Subcutaneous abdominal adipose tissue (tissue), 5 donors: Measurements from ENCODE around the gene FOXA2.

Source experiments
- H3K27ac ChIP-seq: one replicate; pipeline ENCODE4 v1.7.0; 2013; ENCODE audit warnings: low read depth, mild to moderate bottlenecking, inconsistent platforms, low read length, moderate library complexity
- H3K27me3 ChIP-seq, 5 donors: one replicate each; pipeline ENCODE4 v1.7.0; 2013; ENCODE audit warnings: low read length in 5 of 5, inconsistent platforms in 1 of 5; ENCODE audit not compliant: control insufficient read depth in 5 of 5, insufficient read depth in 4 of 5
- H3K36me3 ChIP-seq, 5 donors: one replicate each; pipeline ENCODE4 v1.7.0; 2013; ENCODE audit warnings: low read length in 5 of 5; ENCODE audit not compliant: control insufficient read depth in 5 of 5, insufficient read depth in 5 of 5
- H3K4me1 ChIP-seq, 5 donors: one replicate each; pipeline ENCODE4 v1.7.0; 2013; ENCODE audit warnings: low read length in 5 of 5, mild to moderate bottlenecking in 3 of 5, moderate library complexity in 1 of 5; ENCODE audit not compliant: control insufficient read depth in 5 of 5, insufficient read depth in 5 of 5
- H3K4me3 ChIP-seq, 5 donors: one replicate each; pipeline ENCODE4 v1.7.0; 2013; ENCODE audit warnings: low read length in 5 of 5, low read depth in 1 of 5
- H3K9ac ChIP-seq, 5 donors: one replicate each; pipeline ENCODE4 v1.7.0; 2013; ENCODE audit warnings: low read length in 5 of 5, mild to moderate bottlenecking in 4 of 5, moderate library complexity in 3 of 5
- H3K9me3 ChIP-seq, 5 donors: one replicate each; pipeline ENCODE4 v1.7.0; 2013; ENCODE audit warnings: low read length in 5 of 5; ENCODE audit not compliant: control insufficient read depth in 5 of 5
- donor health status: healthy.
- donor health status: healthy.
- donor health status: healthy.
- donor health status: healthy.
- donor health status: healthy.

FOXA2 gene

GRCh38 chr20:22540832-22541231 is 43.5 kb downstream of the FOXA2 start:
- H3K9me3 ChIP-seq: no peaks in the 10 kb centered on the region
- no peak overlapping the region for H3K9ac ChIP-seq
- H3K4me1 ChIP-seq: no peaks in the 10 kb centered on the region
- no peaks in the 10 kb centered on the region for H3K36me3 ChIP-seq
- no peak overlapping the region for H3K4me3 ChIP-seq
- peaks cover 0 to 8% (median 0%) of the 10 kb centered on the region in 5 donors for H3K27me3 ChIP-seq
- H3K27ac ChIP-seq: no peak overlapping the region

- H3K9ac ChIP-seq: no peak overlapping the region
- H3K9me3 ChIP-seq: no peaks in the 10 kb centered on the region
- H3K4me3 ChIP-seq: no peak overlapping the region
- no peaks in the 10 kb centered on the region for H3K27me3 ChIP-seq
- H3K36me3 ChIP-seq: no peaks in the 10 kb centered on the region
- no peaks in the 10 kb centered on the region for H3K4me1 ChIP-seq
- H3K27ac ChIP-seq: no peak overlapping the region
Observed at GRCh38 chr20:22536956-22537756, 47.2 kb downstream of the FOXA2 start.

- Histone ChIP-seq H3K9ac (no peak overlapping the region), H3K4me3 (no peak overlapping the region), H3K27ac (no peak overlapping the region), H3K27me3 (peaks cover 0 to 2% (median 0%) of the 10 kb centered on the region in 5 donors), H3K4me1 (no peaks in the 10 kb centered on the region), H3K9me3 (peaks cover 0 to 2% (median 0%) of the 10 kb centered on the region in 5 donors), H3K36me3 (no peaks in the 10 kb centered on the region)
Observed at GRCh38 chr20:22536141-22536828, 48.1 kb downstream of the FOXA2 start.

GRCh38 chr20:22535483-22535882 is 48.9 kb downstream of the FOXA2 start:
- Histone ChIP-seq H3K36me3 (no peaks in the 10 kb centered on the region), H3K27me3 (peaks cover 0 to 7% (median 4%) of the 10 kb centered on the region in 5 donors), H3K9me3 (peaks cover 0 to 3% (median 0%) of the 10 kb centered on the region in 5 donors), H3K27ac (no peak overlapping the region), H3K4me3 (no peak overlapping the region), H3K9ac (no peak overlapping the region), H3K4me1 (no peaks in the 10 kb centered on the region)

- Histone ChIP-seq H3K27me3 (peaks cover 0 to 7% (median 4%) of the 10 kb centered on the region in 5 donors), H3K4me3 (no peak overlapping the region), H3K27ac (no peak overlapping the region), H3K9ac (no peak overlapping the region), H3K36me3 (no peaks in the 10 kb centered on the region), H3K9me3 (peaks cover 0 to 3% (median 0%) of the 10 kb centered on the region in 5 donors), H3K4me1 (no peaks in the 10 kb centered on the region)
Observed at GRCh38 chr20:22533823-22534751, 50.3 kb downstream of the FOXA2 start.

- Histone ChIP-seq H3K27me3 (peaks cover 0 to 7% (median 4%) of the 10 kb centered on the region in 5 donors), H3K27ac (no peak overlapping the region), H3K4me1 (no peaks in the 10 kb centered on the region), H3K36me3 (no peaks in the 10 kb centered on the region), H3K4me3 (no peak overlapping the region), H3K9me3 (peaks cover 0 to 3% (median 0%) of the 10 kb centered on the region in 5 donors), H3K9ac (no peak overlapping the region)
Observed at GRCh38 chr20:22532598-22532997, 51.8 kb downstream of the FOXA2 start.

- Histone ChIP-seq H3K4me3 (no peak overlapping the region), H3K27me3 (peaks cover 0 to 7% (median 4%) of the 10 kb centered on the region in 5 donors), H3K9ac (no peak overlapping the region), H3K27ac (no peak overlapping the region), H3K4me1 (no peaks in the 10 kb centered on the region), H3K9me3 (peaks cover 0 to 3% (median 0%) of the 10 kb centered on the region in 5 donors), H3K36me3 (no peaks in the 10 kb centered on the region)
Observed at GRCh38 chr20:22531756-22532155, 52.6 kb downstream of the FOXA2 start.

- no peak overlapping the region for H3K4me3 ChIP-seq
- no peak overlapping the region for H3K9ac ChIP-seq
- H3K4me1 ChIP-seq: no peaks in the 10 kb centered on the region
- H3K27me3 ChIP-seq: peaks cover 0 to 7% (median 4%) of the 10 kb centered on the region in 5 donors
- peaks cover 0 to 3% (median 0%) of the 10 kb centered on the region in 5 donors for H3K9me3 ChIP-seq
- H3K36me3 ChIP-seq: no peaks in the 10 kb centered on the region
- no peak overlapping the region for H3K27ac ChIP-seq
Observed at GRCh38 chr20:22531056-22531615, 53.2 kb downstream of the FOXA2 start.
